GM10266 (cell line): ENCODE measurements around the gene ANKRD34B.

Experiments used
- DNase-seq: peaks from one replicate; pipeline ENCODE4 v3.0.0; 2012; ENCODE audit errors: extremely low spot score
- CTCF ChIP-seq: IDR thresholded peaks from 2 replicates; pipeline ENCODE4 v1.5.1; 2012; ENCODE audit warnings: mild to moderate bottlenecking, low read depth; ENCODE audit not compliant: control insufficient read depth, insufficient read depth; ENCODE audit errors: missing control alignments

ANKRD34B gene

DNA sequence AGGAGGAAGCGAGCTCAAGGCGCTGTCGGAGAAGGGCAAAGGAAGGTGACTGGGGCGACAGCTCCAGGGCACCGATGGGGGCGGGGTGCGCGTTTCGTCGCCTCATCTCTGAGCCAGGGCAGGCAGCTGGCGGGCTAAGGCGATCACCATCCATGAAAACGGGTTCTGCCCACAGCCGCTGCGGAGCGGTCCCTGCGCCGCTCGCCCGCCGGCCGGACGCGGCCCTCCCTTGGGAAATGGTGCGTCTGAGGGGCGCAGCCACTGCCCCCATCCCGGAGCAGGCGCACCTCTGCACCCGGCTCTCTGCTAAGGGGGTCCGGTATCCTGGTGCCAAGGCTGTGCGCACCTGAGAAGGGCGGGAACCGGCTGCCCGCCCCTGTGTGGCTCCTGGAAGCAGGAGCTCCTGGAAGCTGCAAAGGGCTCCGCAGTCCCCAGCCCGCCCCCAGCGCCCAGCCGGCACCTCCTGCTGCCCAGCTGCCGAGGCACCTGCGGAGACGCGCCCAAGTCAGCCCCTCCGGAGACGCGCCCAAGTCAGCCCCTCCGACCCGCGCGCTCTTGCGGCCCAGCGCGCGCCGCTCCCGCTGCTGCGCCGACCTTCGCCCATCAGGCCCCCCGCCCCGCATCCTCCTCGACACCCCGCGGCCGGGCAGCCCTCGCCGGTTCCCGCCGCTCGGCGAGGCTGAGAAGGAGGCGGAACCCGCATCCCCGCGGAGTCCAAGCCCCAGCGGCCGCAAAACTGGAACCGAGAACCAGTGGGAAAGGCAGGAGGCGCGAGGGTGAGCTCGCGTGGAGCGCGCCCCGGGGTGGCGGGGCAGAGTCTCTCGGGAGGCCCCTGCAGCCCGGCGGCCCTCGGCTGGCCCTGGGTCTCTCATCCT, 757 bp downstream of the ANKRD34B start:
- DNase-seq, result no peak
- no peak for TF ChIP-seq CTCF

DNA sequence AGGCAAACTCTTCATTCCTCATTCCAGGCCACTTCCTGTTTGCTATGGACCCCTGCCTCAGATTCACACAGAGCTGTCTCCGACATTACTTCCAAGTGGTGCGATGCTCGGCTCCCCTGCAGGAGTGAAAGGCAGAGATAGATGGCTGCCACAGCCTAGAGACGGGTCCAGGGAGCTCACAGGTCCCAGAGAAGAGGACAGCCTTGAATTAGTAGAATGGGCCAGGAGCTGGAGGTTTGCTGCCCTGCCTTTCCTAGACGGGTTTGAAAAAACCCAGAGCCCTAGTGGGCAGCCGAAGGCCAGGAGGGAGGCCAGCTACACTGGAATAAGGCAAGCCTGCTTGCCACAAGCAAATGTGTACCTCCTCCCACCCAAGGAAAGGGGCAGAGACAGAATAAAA, 1.8 kb downstream of the ANKRD34B start:
- TF ChIP-seq CTCF, result no peak
- no peak for DNase-seq

- no peak for DNase-seq
- no peak for TF ChIP-seq CTCF
These were observed 3.3 kb downstream of the ANKRD34B start for GRCh38 chr5:80566711-80567259.

GRCh38 chr5:80565330-80565729, 4.8 kb downstream of the ANKRD34B start:
- DNase-seq, result no peak
- no peak for TF ChIP-seq CTCF

- no peak for DNase-seq
- no peak for TF ChIP-seq CTCF
These were observed 10.8 kb downstream of the ANKRD34B start for GRCh38 chr5:80559244-80559643.

- TF ChIP-seq CTCF, result no peak
- no peak for DNase-seq
These were observed 15.0 kb downstream of the ANKRD34B start for GRCh38 chr5:80555099-80555498.

- DNase-seq, result no peak
- TF ChIP-seq CTCF, result no peak
These were observed 15.4 kb downstream of the ANKRD34B start for GRCh38 chr5:80554646-80555045.
